BJ (cell line): Measurements from ENCODE around the gene FOXN3. TPM values are rescaled to one million over a fixed set of nuclear protein-coding genes. Genes with fewer than 3 reads are reported as not detected.

Source experiments
- CTCF ChIA-PET: fragments of 350-600 bp; formaldehyde crosslinking; extraction: SDS; loops from one replicate; lab custom pipeline; 2021; ENCODE audit warnings: antibody characterized with exemption, inconsistent platforms; lab: Yijun Ruan, JAX
- POLR2A ChIA-PET: fragments of 300-600 bp; sonication (Branson Sonifier 250); formaldehyde crosslinking; extraction: SDS; loops from one replicate; lab custom pipeline; 2021; ENCODE audit warnings: antibody characterized with exemption; lab: Charles Lee
- DNase-seq: peaks from one replicate; pipeline ENCODE4 v3.0.0-alpha.2; 2011; ENCODE audit warnings: low read depth
- H3K27me3 ChIP-seq: 2 replicates; pipeline ENCODE4 v1.6.0; 2011; ENCODE audit warnings: low read length; ENCODE audit not compliant: control insufficient read depth, insufficient read depth
- H3K36me3 ChIP-seq: 2 replicates; pipeline ENCODE4 v1.5.1; 2011; ENCODE audit warnings: low read length; ENCODE audit not compliant: control insufficient read depth, insufficient read depth
- H3K4me3 ChIP-seq: 2 replicates; pipeline ENCODE4 v1.5.1; 2011; ENCODE audit warnings: low read depth, mild to moderate bottlenecking, control low read depth, low read length
- CTCF ChIP-seq: IDR thresholded peaks from 2 replicates; pipeline ENCODE4 v1.5.1; 2011; ENCODE audit warnings: low read depth, mild to moderate bottlenecking, control low read depth, inconsistent platforms, low read length, moderate library complexity; ENCODE audit not compliant: insufficient read depth
- polyA plus RNA-seq: library from polyadenylated mRNA; depleted of rRNA; stranded (reverse); fragments of >200 nt; gene quantifications from 2 replicates; pipeline ENCODE4 v1.2.3, GENCODE V29; 2011

FOXN3 gene
- polyA plus RNA-seq, 1 experiment = 30.2 TPM

DNA sequence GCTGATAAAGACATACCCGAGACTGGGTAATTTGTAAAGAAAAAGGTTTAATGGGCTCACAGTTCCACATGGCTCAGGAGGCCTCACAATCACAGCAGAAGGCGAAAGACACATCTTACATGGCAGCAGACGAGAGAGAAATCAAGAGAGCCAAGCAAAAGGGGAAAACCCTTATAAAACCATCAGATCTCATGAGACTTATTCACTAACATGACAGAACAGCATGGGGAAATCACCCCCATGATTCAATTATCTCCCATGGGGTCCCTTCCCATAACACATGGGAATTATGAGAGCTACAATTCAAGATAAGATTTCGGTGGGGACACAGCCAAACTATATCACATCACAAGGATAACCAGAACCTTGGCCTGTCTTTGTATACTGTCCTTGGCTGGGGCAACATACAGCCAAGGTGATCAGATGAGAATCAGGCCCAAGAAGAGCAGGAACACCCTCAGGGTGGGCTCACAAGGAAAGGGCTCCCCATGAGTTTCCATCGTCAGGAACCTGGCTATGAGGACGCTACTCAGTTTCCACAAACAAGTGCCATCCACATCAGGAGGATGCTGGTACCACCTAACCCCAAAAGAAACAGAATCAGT, 152.7 kb downstream of the FOXN3 start:
- Histone ChIP-seq H3K36me3 (no peaks in the 10 kb centered on the region), H3K4me3 (no peak overlapping the region), H3K27me3 (no peaks in the 10 kb centered on the region)
- TF ChIP-seq CTCF = no peak
- POLR2A ChIA-PET = interaction anchor here (0.5 kb wide), 1 partner anchor 65 kb away, joined by 5 read pairs; no protein-coding TSS in a partner anchor
- no peak for DNase-seq
- CTCF ChIA-PET = interaction anchor here (0.7 to 1.4 kb wide), 2 partner anchors 9 to 22 kb away, joined by 3 read pairs; no protein-coding TSS in a partner anchor

- no peak for DNase-seq
- ChIA-PET POLR2A (no interaction called here), CTCF (no interaction called here)
- no peak for TF ChIP-seq CTCF
- H3K36me3 ChIP-seq = no peaks in the 10 kb centered on the region; the same call in 1 of the 2 replicates
- no peaks in the 10 kb centered on the region for H3K27me3 ChIP-seq
- no peak overlapping the region for H3K4me3 ChIP-seq
Measured at GRCh38 chr14:89262041-89262440, 155.0 kb downstream of the FOXN3 start.

DNA sequence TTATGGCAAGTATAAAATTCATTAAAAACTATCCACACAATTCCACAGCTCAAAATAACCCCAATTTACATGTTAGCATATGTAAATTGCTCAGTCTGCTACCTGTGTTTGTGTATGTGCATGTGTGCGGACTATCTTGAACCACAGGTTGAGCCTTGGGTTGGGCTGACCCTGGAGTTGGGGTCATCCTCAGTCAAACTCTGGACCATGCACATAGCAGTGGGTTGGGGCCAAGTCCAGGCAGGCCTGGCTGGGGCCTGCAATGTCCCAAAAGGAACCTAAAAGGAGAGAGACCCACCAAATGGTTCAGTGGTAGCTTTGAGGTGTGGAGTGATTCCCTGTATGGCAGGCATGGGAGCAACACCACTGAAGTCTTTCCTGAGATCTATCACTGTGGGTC, 156.1 kb downstream of the FOXN3 start:
- no peak for TF ChIP-seq CTCF
- no peaks in the 10 kb centered on the region for H3K27me3 ChIP-seq
- no peak overlapping the region for H3K4me3 ChIP-seq
- DNase-seq = no peak
- POLR2A ChIA-PET = no interaction called here
- CTCF ChIA-PET = interaction anchor here (0.6 to 1.3 kb wide), 2 partner anchors 12 to 21 kb away, joined by 4 to 5 read pairs; no protein-coding TSS in a partner anchor
- H3K36me3 ChIP-seq = no peaks in the 10 kb centered on the region; the same call in 1 of the 2 replicates

DNA sequence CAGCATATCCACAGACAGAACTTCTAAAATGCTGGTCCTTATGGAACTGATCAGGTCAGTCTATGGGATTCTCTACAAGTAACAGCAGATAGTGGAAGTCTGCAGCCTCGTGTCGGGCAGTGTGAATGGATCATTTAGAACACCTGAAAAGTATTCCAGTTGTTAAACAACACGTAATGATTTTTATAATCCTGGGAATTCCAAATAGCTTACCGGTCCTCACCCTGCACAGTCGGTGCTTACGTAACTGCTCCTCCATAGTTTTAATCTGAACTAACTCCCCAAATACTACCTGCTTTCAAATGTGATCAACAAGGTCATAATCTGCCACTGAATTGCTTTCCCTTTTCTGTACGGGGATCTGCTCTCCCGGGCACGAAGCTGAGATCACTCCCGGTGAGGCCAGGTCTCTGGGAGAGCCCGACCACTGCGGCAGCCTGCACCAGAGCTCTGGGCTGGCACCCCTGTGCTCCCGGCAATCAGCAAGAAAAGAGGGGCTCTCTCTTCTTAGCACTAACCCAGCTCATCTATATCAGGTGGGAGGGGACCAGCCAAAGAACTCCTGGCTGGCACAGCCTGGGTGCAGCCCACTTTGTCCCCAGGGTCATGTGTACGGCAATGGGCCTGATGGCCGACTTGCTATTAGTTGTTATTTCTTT, 157.0 kb downstream of the FOXN3 start:
- DNase-seq = no peak
- Histone ChIP-seq H3K36me3 (no peaks in the 10 kb centered on the region; the same call in 1 of the 2 replicates), H3K4me3 (no peak overlapping the region), H3K27me3 (no peaks in the 10 kb centered on the region)
- ChIA-PET POLR2A (no interaction called here), CTCF (interaction anchor here (1.3 kb wide), 1 partner anchor 22 kb away, joined by 5 read pairs; no protein-coding TSS in a partner anchor)
- no peak for TF ChIP-seq CTCF

- ChIA-PET CTCF (no interaction called here), POLR2A (no interaction called here)
Measured at GRCh38 chr14:89258728-89259273, 158.2 kb downstream of the FOXN3 start.

More at GRCh38 chr14:89258728-89259273, 158.2 kb downstream of the FOXN3 start:
- no peaks in the 10 kb centered on the region; the same call in 1 of the 2 replicates for H3K36me3 ChIP-seq
- no peak overlapping the region for H3K4me3 ChIP-seq
- no peaks in the 10 kb centered on the region for H3K27me3 ChIP-seq
- no peak for DNase-seq
- no peak for TF ChIP-seq CTCF
